Panc1 (cell line): ENCODE results near the gene UGGT2. TPM values are rescaled to one million over a fixed set of nuclear protein-coding genes. Genes with fewer than 3 reads are reported as not detected.

Source experiments
- ATAC-seq: fragments of 200-7000 bp; cut with Tn5 transposase; 2 replicates; pipeline ENCODE4 v1.9.1; 2020; ENCODE audit warnings: mild to moderate bottlenecking, moderate library complexity
- BruUV-seq: library from RNA; stranded (reverse); fragments of 400-500 nt; replicated peaks from 2 replicates; lab custom pipeline; 2021; lab: Mats Ljungman, UMichigan
- CTCF ChIA-PET: fragments of 300-600 bp; sonication (Branson Sonifier 250); formaldehyde crosslinking; loops from one replicate; lab custom pipeline; 2022; ENCODE audit warnings: antibody characterized with exemption; lab: Charles Lee
- POLR2A ChIA-PET: fragments of 300-600 bp; sonication (Branson Sonifier 250); formaldehyde crosslinking; loops from one replicate; lab custom pipeline; 2022; ENCODE audit warnings: antibody characterized with exemption; lab: Charles Lee
- DNase-seq: peaks from one replicate; pipeline ENCODE4 v3.0.0-alpha.2; 2010; ENCODE audit warnings: low read depth, low spot score
- H3K27ac ChIP-seq: 2 replicates; pipeline ENCODE4 v1.5.1; 2011; ENCODE audit warnings: mild to moderate bottlenecking, low read length, inconsistent platforms
- H3K27me3 ChIP-seq: fragments of 200-500 bp; sonication (Bioruptor generic); 2 replicates; pipeline ENCODE4 v1.6.0; 2014; ENCODE audit warnings: low read length, inconsistent platforms; ENCODE audit not compliant: control insufficient read depth, insufficient read depth
- H3K36me3 ChIP-seq: fragments of 200-500 bp; sonication (Bioruptor generic); 2 replicates; pipeline ENCODE4 v1.5.1; 2014; ENCODE audit warnings: inconsistent platforms, mild to moderate bottlenecking, low read length, moderate library complexity; ENCODE audit not compliant: control insufficient read depth, insufficient read depth
- H3K4me1 ChIP-seq: 2 replicates; pipeline ENCODE4 v1.5.1; 2011; ENCODE audit warnings: inconsistent platforms, mild to moderate bottlenecking, low read length, moderate library complexity; ENCODE audit not compliant: control insufficient read depth, insufficient read depth
- H3K4me3 ChIP-seq, 2 experiments: 2 replicates each; pipeline ENCODE4 v1.5.1; 2011 to 2012; ENCODE audit warnings: low read depth in 2 of 2, low read length in 2 of 2, mild to moderate bottlenecking in 2 of 2, inconsistent platforms in 1 of 2, moderate library complexity in 1 of 2
- H3K9me3 ChIP-seq: fragments of 200-500 bp; sonication (Bioruptor generic); 2 replicates; pipeline ENCODE4 v1.5.1; 2014; ENCODE audit warnings: low read depth, mild to moderate bottlenecking, inconsistent platforms, low read length, moderate library complexity; ENCODE audit not compliant: control insufficient read depth, insufficient read depth
- POLR2AphosphoS5 ChIP-seq: IDR thresholded peaks from 2 replicates; pipeline ENCODE4 v1.6.1; 2012; ENCODE audit warnings: mild to moderate bottlenecking, low read depth, low read length, moderate library complexity
- SIN3A ChIP-seq: IDR thresholded peaks from 2 replicates; pipeline ENCODE4 v1.6.1; 2012; ENCODE audit warnings: low read depth, mild to moderate bottlenecking, low read length, moderate library complexity, borderline replicate concordance; ENCODE audit not compliant: insufficient read depth
- TCF7L2 ChIP-seq: IDR thresholded peaks from 2 replicates; pipeline ENCODE4 v1.6.1; 2011; ENCODE audit warnings: mild to moderate bottlenecking, low read depth, low read length, inconsistent platforms
- in situ Hi-C: cut with HindIII; loops from 2 replicates; pipeline ENCODE4 v1.10.0; 2016; ENCODE audit warnings: low sequenced_read_pairs, low pct_unique_long_range_greater_than_20kb
- intact Hi-C: fragments of 100-400 bp; cut with micrococcal nuclease; formaldehyde crosslinking; loops from one replicate; pipeline ENCODE4 v1.10.0; 2022; ENCODE audit not compliant: unreplicated experiment
- total RNA-seq: library from RNA; stranded (reverse); gene quantifications from one replicate; pipeline ENCODE4 v1.2.1, GENCODE V29; 2021; ENCODE audit not compliant: unreplicated experiment
- TF ChIP-seq, protein P1 (sequence below), 2 experiments: IDR thresholded peaks; 2 replicates each; pipeline ENCODE4 v1.6.1; 2011 to 2012; ENCODE audit warnings: low read depth in 2 of 2, control low read depth in 1 of 2, low read length in 1 of 2, mild to moderate bottlenecking in 1 of 2, moderate library complexity in 1 of 2; ENCODE audit not compliant: insufficient read depth in 1 of 2
- TF ChIP-seq, protein P2 (sequence below): fragments of 450-650 bp; IDR thresholded peaks from 2 replicates; pipeline ENCODE4 v1.5.1; 2017; ENCODE audit warnings: mild to moderate bottlenecking

UGGT2 gene
- total RNA-seq, 1 experiment from 2014 or later, result 22.9 TPM

- CTCF ChIA-PET, result no interaction called here
- no peak overlapping the region for H3K4me3 ChIP-seq
- in situ Hi-C loops (no loop called here), intact Hi-C loops (no loop called here)
- no peaks in the 10 kb centered on the region for H3K9me3 ChIP-seq
- no peaks in the 10 kb centered on the region for H3K27me3 ChIP-seq
- TF ChIP-seq TCF7L2 (no peak), SIN3A (no peak), POLR2AphosphoS5 (no peak)
- TF ChIP-seq, protein P1, sequence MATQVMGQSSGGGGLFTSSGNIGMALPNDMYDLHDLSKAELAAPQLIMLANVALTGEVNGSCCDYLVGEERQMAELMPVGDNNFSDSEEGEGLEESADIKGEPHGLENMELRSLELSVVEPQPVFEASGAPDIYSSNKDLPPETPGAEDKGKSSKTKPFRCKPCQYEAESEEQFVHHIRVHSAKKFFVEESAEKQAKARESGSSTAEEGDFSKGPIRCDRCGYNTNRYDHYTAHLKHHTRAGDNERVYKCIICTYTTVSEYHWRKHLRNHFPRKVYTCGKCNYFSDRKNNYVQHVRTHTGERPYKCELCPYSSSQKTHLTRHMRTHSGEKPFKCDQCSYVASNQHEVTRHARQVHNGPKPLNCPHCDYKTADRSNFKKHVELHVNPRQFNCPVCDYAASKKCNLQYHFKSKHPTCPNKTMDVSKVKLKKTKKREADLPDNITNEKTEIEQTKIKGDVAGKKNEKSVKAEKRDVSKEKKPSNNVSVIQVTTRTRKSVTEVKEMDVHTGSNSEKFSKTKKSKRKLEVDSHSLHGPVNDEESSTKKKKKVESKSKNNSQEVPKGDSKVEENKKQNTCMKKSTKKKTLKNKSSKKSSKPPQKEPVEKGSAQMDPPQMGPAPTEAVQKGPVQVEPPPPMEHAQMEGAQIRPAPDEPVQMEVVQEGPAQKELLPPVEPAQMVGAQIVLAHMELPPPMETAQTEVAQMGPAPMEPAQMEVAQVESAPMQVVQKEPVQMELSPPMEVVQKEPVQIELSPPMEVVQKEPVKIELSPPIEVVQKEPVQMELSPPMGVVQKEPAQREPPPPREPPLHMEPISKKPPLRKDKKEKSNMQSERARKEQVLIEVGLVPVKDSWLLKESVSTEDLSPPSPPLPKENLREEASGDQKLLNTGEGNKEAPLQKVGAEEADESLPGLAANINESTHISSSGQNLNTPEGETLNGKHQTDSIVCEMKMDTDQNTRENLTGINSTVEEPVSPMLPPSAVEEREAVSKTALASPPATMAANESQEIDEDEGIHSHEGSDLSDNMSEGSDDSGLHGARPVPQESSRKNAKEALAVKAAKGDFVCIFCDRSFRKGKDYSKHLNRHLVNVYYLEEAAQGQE (IDR thresholded peaks at IDR 0.05; ENCODE audit: insufficient read depth in 1 of 2, low read depth in 2 of 2, low read length in 1 of 2), result no peak
- TF ChIP-seq, protein P2, sequence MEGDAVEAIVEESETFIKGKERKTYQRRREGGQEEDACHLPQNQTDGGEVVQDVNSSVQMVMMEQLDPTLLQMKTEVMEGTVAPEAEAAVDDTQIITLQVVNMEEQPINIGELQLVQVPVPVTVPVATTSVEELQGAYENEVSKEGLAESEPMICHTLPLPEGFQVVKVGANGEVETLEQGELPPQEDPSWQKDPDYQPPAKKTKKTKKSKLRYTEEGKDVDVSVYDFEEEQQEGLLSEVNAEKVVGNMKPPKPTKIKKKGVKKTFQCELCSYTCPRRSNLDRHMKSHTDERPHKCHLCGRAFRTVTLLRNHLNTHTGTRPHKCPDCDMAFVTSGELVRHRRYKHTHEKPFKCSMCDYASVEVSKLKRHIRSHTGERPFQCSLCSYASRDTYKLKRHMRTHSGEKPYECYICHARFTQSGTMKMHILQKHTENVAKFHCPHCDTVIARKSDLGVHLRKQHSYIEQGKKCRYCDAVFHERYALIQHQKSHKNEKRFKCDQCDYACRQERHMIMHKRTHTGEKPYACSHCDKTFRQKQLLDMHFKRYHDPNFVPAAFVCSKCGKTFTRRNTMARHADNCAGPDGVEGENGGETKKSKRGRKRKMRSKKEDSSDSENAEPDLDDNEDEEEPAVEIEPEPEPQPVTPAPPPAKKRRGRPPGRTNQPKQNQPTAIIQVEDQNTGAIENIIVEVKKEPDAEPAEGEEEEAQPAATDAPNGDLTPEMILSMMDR, result no peak
- DNase-seq (no peak), ATAC-seq (no peak)
- POLR2A ChIA-PET, result no interaction called here
- no peaks in the 10 kb centered on the region for H3K4me1 ChIP-seq
- H3K36me3 ChIP-seq, result no peaks in the 10 kb centered on the region
- no TSS peak for BruUV-seq
- no peak overlapping the region for H3K27ac ChIP-seq
These were observed 182.8 kb downstream of the UGGT2 start for GRCh38 chr13:95870421-95870820.

GRCh38 chr13:95865080-95865615 is 188.1 kb downstream of the UGGT2 start:
- TF ChIP-seq TCF7L2, result no peak
- TF ChIP-seq SIN3A, result no peak
- TF ChIP-seq, protein P2, result no peak
- TF ChIP-seq POLR2AphosphoS5, result no peak
- TF ChIP-seq, protein P1 (IDR thresholded peaks at IDR 0.05; ENCODE audit: insufficient read depth in 1 of 2, low read depth in 2 of 2, low read length in 1 of 2), result no peak
- intact Hi-C loops, result no loop called here
- Histone ChIP-seq H3K4me1 (no peaks in the 10 kb centered on the region), H3K27me3 (no peaks in the 10 kb centered on the region), H3K9me3 (no peaks in the 10 kb centered on the region), H3K4me3 (no peak overlapping the region), H3K27ac (no peak overlapping the region), H3K36me3 (no peaks in the 10 kb centered on the region)
- in situ Hi-C loops, result no loop called here
- POLR2A ChIA-PET, result no interaction called here
- no TSS peak for BruUV-seq
- ATAC-seq (no peak), DNase-seq (no peak)
- CTCF ChIA-PET, result no interaction called here
